ENCODE measurements around the gene MARCHF11. TPM values are rescaled to one million over a fixed set of nuclear protein-coding genes. Genes with fewer than 3 reads are reported as not detected.

MARCHF11 gene
- total and polyA plus RNA-seq, 2 donors (not counting 1 experiment from before 2014, with no cell fraction given), result not detected

- no peak for DNase-seq
- Histone ChIP-seq H3K27me3 (replicated peaks in 1 of 4; ENCODE audit: control extremely low read depth in 1 of 4, control insufficient read depth in 3 of 4, insufficient read depth in 4 of 4, low read length in 3 of 4) (no peaks in the 10 kb centered on the region), H2AFZ (ENCODE audit: insufficient read depth, low read depth, low read length, poor library complexity, severe bottlenecking) (no peak overlapping the region), H3K36me3 (replicated peaks in 1 of 2; ENCODE audit: control extremely low read depth in 1 of 2, control insufficient read depth in 1 of 2, extremely low read depth in 1 of 2, insufficient read depth in 2 of 2, low read length in 1 of 2) (no peaks in the 10 kb centered on the region), H3K4me3 (ENCODE audit: control extremely low read depth in 1 of 5, extremely low read depth in 1 of 5, insufficient read depth in 1 of 5, low read depth in 2 of 5, low read length in 4 of 5) (no peak overlapping the region), H3K4me2 (replicated peaks; ENCODE audit: low read depth, low read length, poor library complexity, severe bottlenecking) (no peak overlapping the region), H3K4me1 (ENCODE audit: control insufficient read depth in 2 of 2, insufficient read depth in 2 of 2, low read length in 2 of 2) (no peaks in the 10 kb centered on the region), H3K79me2 (ENCODE audit: control insufficient read depth, insufficient read depth, low read length) (no peaks in the 10 kb centered on the region), H3K9me3 (ENCODE audit: control extremely low read depth in 1 of 3, control insufficient read depth in 2 of 3, insufficient read depth in 1 of 3, low read length in 2 of 3) (peaks cover 0 to 2% (median 0%) of the 10 kb centered on the region in 3 donors), H3K9ac (ENCODE audit: low read length) (no peak overlapping the region), H3K27ac (ENCODE audit: low read length in 2 of 2) (no peak overlapping the region), H4K20me1 (ENCODE audit: control insufficient read depth, insufficient read depth, low read length, poor library complexity, severe bottlenecking) (no peaks in the 10 kb centered on the region)
- no peaks in the 10 kb centered on the region for H3K27me3 Mint-ChIP-seq
- H3K4me1 Mint-ChIP-seq, result no peaks in the 10 kb centered on the region
- ChIA-PET CTCF (no interaction called here), POLR2A (no interaction called here)
- 80% methylated on average over 1 of the region's 2 CpGs for WGBS (ENCODE audit: insufficient coverage)
- no peak for ATAC-seq (ENCODE audit: low read depth)
- no peak overlapping the region for H3K27ac Mint-ChIP-seq
- no peaks in the 10 kb centered on the region for H3K9me3 Mint-ChIP-seq (ENCODE audit: insufficient read depth)
- TF ChIP-seq CTCF (IDR thresholded peaks at IDR 0.05), result no peak
- no peak for TF ChIP-seq EZH2 (IDR thresholded peaks at IDR 0.05; ENCODE audit: borderline replicate concordance, insufficient read depth, low read depth, low read length, poor library complexity, severe bottlenecking)
- intact Hi-C loops (cut with micrococcal nuclease), result no loop called here
- no peak overlapping the region for H3K4me3 Mint-ChIP-seq
These were observed 112.8 kb downstream of the MARCHF11 start for GRCh38 chr5:16066810-16067209.

GRCh38 chr5:16066320-16066719 is 113.3 kb downstream of the MARCHF11 start:
- no peaks in the 10 kb centered on the region for H3K9me3 Mint-ChIP-seq (ENCODE audit: insufficient read depth)
- Histone ChIP-seq H3K79me2 (ENCODE audit: control insufficient read depth, insufficient read depth, low read length) (no peaks in the 10 kb centered on the region), H3K9ac (ENCODE audit: low read length) (no peak overlapping the region), H2AFZ (ENCODE audit: insufficient read depth, low read depth, low read length, poor library complexity, severe bottlenecking) (no peak overlapping the region), H3K27me3 (replicated peaks in 1 of 4; ENCODE audit: control extremely low read depth in 1 of 4, control insufficient read depth in 3 of 4, insufficient read depth in 4 of 4, low read length in 3 of 4) (no peaks in the 10 kb centered on the region), H3K9me3 (ENCODE audit: control extremely low read depth in 1 of 3, control insufficient read depth in 2 of 3, insufficient read depth in 1 of 3, low read length in 2 of 3) (peaks cover 0 to 2% (median 0%) of the 10 kb centered on the region in 3 donors), H3K27ac (ENCODE audit: low read length in 2 of 2) (no peak overlapping the region), H3K4me3 (ENCODE audit: control extremely low read depth in 1 of 5, extremely low read depth in 1 of 5, insufficient read depth in 1 of 5, low read depth in 2 of 5, low read length in 4 of 5) (no peak overlapping the region), H4K20me1 (ENCODE audit: control insufficient read depth, insufficient read depth, low read length, poor library complexity, severe bottlenecking) (no peaks in the 10 kb centered on the region), H3K4me1 (ENCODE audit: control insufficient read depth in 2 of 2, insufficient read depth in 2 of 2, low read length in 2 of 2) (no peaks in the 10 kb centered on the region), H3K4me2 (replicated peaks; ENCODE audit: low read depth, low read length, poor library complexity, severe bottlenecking) (no peak overlapping the region), H3K36me3 (replicated peaks in 1 of 2; ENCODE audit: control extremely low read depth in 1 of 2, control insufficient read depth in 1 of 2, extremely low read depth in 1 of 2, insufficient read depth in 2 of 2, low read length in 1 of 2) (no peaks in the 10 kb centered on the region)
- POLR2A ChIA-PET, result no interaction called here
- intact Hi-C loops (cut with micrococcal nuclease), result no loop called here
- no peak overlapping the region for H3K4me3 Mint-ChIP-seq
- TF ChIP-seq EZH2 (IDR thresholded peaks at IDR 0.05; ENCODE audit: borderline replicate concordance, insufficient read depth, low read depth, low read length, poor library complexity, severe bottlenecking), result no peak
- no peak for TF ChIP-seq CTCF (IDR thresholded peaks at IDR 0.05)
- ATAC-seq (ENCODE audit: low read depth) (no peak), DNase-seq (no peak)
- no peaks in the 10 kb centered on the region for H3K27me3 Mint-ChIP-seq
- no peaks in the 10 kb centered on the region for H3K4me1 Mint-ChIP-seq
- CTCF ChIA-PET, result no interaction called here
- no CpG with 5 or more reads among the region's 2 CpGs for WGBS (ENCODE audit: insufficient coverage)
- no peak overlapping the region for H3K27ac Mint-ChIP-seq
